Body of pancreas (tissue), 4 donors: ENCODE measurements around the gene PRKG1.

Experiments used
- CTCF ChIP-seq, 7 experiments: fragments of 450-650 bp in 4 of 7; fragments of 200-600 bp in 3 of 7; sonication (generic) in 3 of 7; IDR thresholded peaks; one replicate each; pipeline ENCODE4 v1.5.1; 2016 to 2019; ENCODE audit warnings: antibody characterized with exemption in 7 of 7
- POLR2A ChIP-seq, 3 donors: fragments of 450-650 bp; IDR thresholded peaks; one replicate each; pipeline ENCODE4 v1.6.1; 2016; ENCODE audit warnings: antibody characterized with exemption in 3 of 3, mild to moderate bottlenecking in 2 of 3

GRCh38 chr10:51544933-51545332 lies 470.6 kb downstream of the PRKG1 start:
- TF ChIP-seq CTCF (IDR thresholded peaks at IDR 0.05) (no peak), POLR2A (IDR thresholded peaks at IDR 0.05) (no peak)
